ENCODE data around the gene RPL28. TPM values are rescaled to one million over a fixed set of nuclear protein-coding genes. Genes with fewer than 3 reads are reported as not detected.

The RPL28 gene
- total RNA-seq, 1 donor from 2014 or later: 1,547 TPM

GRCh38 chr19:55433292-55433691 is 47.6 kb downstream of the RPL28 start:
- no peak overlapping the region for H3K4me3 Mint-ChIP-seq (ENCODE audit: low read depth)
- no peak for TF ChIP-seq CTCF (IDR thresholded peaks at IDR 0.05; ENCODE audit: unreplicated experiment)
- no peak overlapping the region for H3K27ac Mint-ChIP-seq
- H3K36me3 Mint-ChIP-seq (ENCODE audit: insufficient read depth): no peaks in the 10 kb centered on the region
- peaks cover 3% of the 10 kb centered on the region for H3K9me3 Mint-ChIP-seq (ENCODE audit: low read depth)
- H3K27me3 Mint-ChIP-seq: peaks cover 33% of the 10 kb centered on the region
- no peak for DNase-seq (ENCODE audit: low spot score, unreplicated experiment)
- no peaks in the 10 kb centered on the region for H3K4me1 Mint-ChIP-seq (ENCODE audit: low read depth)

GRCh38 chr19:55434356-55434919 is 48.7 kb downstream of the RPL28 start:
- DNase-seq (ENCODE audit: low spot score, unreplicated experiment): no peak
- no peak overlapping the region for H3K27ac Mint-ChIP-seq
- H3K36me3 Mint-ChIP-seq (ENCODE audit: insufficient read depth): no peaks in the 10 kb centered on the region
- peaks cover 3% of the 10 kb centered on the region for H3K9me3 Mint-ChIP-seq (ENCODE audit: low read depth)
- H3K4me1 Mint-ChIP-seq (ENCODE audit: low read depth): no peaks in the 10 kb centered on the region
- H3K27me3 Mint-ChIP-seq: peaks cover 38% of the 10 kb centered on the region
- no peak for TF ChIP-seq CTCF (IDR thresholded peaks at IDR 0.05; ENCODE audit: unreplicated experiment)
- no peak overlapping the region for H3K4me3 Mint-ChIP-seq (ENCODE audit: low read depth)

GRCh38 chr19:55435020-55435419 is 49.3 kb downstream of the RPL28 start:
- no peak for TF ChIP-seq CTCF (IDR thresholded peaks at IDR 0.05; ENCODE audit: unreplicated experiment)
- Mint-ChIP-seq H3K27ac (no peak overlapping the region), H3K9me3 (ENCODE audit: low read depth) (peaks cover 3% of the 10 kb centered on the region), H3K4me1 (ENCODE audit: low read depth) (no peaks in the 10 kb centered on the region), H3K4me3 (ENCODE audit: low read depth) (no peak overlapping the region), H3K27me3 (peaks cover 44% of the 10 kb centered on the region), H3K36me3 (ENCODE audit: insufficient read depth) (no peaks in the 10 kb centered on the region)
- DNase-seq (ENCODE audit: low spot score, unreplicated experiment): no peak

GRCh38 chr19:55436847-55437246 is 51.1 kb downstream of the RPL28 start:
- DNase-seq (ENCODE audit: low spot score, unreplicated experiment): no peak
- no peak overlapping the region for H3K4me3 Mint-ChIP-seq (ENCODE audit: low read depth)
- no peak for TF ChIP-seq CTCF (IDR thresholded peaks at IDR 0.05; ENCODE audit: unreplicated experiment)
- H3K27me3 Mint-ChIP-seq: peaks cover 52% of the 10 kb centered on the region
- H3K9me3 Mint-ChIP-seq (ENCODE audit: low read depth): no peaks in the 10 kb centered on the region
- no peaks in the 10 kb centered on the region for H3K4me1 Mint-ChIP-seq (ENCODE audit: low read depth)
- no peak overlapping the region for H3K27ac Mint-ChIP-seq
- no peaks in the 10 kb centered on the region for H3K36me3 Mint-ChIP-seq (ENCODE audit: insufficient read depth)

GRCh38 chr19:55437410-55437809 is 51.7 kb downstream of the RPL28 start:
- H3K4me3 Mint-ChIP-seq (ENCODE audit: low read depth): no peak overlapping the region
- peaks cover 52% of the 10 kb centered on the region for H3K27me3 Mint-ChIP-seq
- no peaks in the 10 kb centered on the region for H3K9me3 Mint-ChIP-seq (ENCODE audit: low read depth)
- no peaks in the 10 kb centered on the region for H3K36me3 Mint-ChIP-seq (ENCODE audit: insufficient read depth)
- H3K27ac Mint-ChIP-seq: no peak overlapping the region
- H3K4me1 Mint-ChIP-seq (ENCODE audit: low read depth): no peaks in the 10 kb centered on the region
- peak; percentile 67 for DNase-seq (ENCODE audit: low spot score, unreplicated experiment)
- TF ChIP-seq CTCF (IDR thresholded peaks at IDR 0.05; ENCODE audit: unreplicated experiment): no peak
